ENCODE measurements around the gene KDM4B.

Gene KDM4B

GRCh38 chr19:5094768-5095567 lies 126.1 kb downstream of the KDM4B start:
- Histone ChIP-seq H3K27me3 (ENCODE audit: insufficient read depth, poor library complexity, severe bottlenecking) (no peaks in the 10 kb centered on the region), H3K27ac (replicated peaks) (no peak overlapping the region), H3K4me3 (replicated peaks; ENCODE audit: insufficient read depth, low read length) (no peak overlapping the region)
- no peak for DNase-seq (ENCODE audit: low read depth in 1 of 2, low spot score in 1 of 2)
- TF ChIP-seq POLR2AphosphoS5 (IDR thresholded peaks at IDR 0.05; ENCODE audit: low read depth): no peak
- TF ChIP-seq SPI1 (IDR thresholded peaks at IDR 0.05; ENCODE audit: borderline replicate concordance, low read depth): no peak
- TF ChIP-seq, protein P1, sequence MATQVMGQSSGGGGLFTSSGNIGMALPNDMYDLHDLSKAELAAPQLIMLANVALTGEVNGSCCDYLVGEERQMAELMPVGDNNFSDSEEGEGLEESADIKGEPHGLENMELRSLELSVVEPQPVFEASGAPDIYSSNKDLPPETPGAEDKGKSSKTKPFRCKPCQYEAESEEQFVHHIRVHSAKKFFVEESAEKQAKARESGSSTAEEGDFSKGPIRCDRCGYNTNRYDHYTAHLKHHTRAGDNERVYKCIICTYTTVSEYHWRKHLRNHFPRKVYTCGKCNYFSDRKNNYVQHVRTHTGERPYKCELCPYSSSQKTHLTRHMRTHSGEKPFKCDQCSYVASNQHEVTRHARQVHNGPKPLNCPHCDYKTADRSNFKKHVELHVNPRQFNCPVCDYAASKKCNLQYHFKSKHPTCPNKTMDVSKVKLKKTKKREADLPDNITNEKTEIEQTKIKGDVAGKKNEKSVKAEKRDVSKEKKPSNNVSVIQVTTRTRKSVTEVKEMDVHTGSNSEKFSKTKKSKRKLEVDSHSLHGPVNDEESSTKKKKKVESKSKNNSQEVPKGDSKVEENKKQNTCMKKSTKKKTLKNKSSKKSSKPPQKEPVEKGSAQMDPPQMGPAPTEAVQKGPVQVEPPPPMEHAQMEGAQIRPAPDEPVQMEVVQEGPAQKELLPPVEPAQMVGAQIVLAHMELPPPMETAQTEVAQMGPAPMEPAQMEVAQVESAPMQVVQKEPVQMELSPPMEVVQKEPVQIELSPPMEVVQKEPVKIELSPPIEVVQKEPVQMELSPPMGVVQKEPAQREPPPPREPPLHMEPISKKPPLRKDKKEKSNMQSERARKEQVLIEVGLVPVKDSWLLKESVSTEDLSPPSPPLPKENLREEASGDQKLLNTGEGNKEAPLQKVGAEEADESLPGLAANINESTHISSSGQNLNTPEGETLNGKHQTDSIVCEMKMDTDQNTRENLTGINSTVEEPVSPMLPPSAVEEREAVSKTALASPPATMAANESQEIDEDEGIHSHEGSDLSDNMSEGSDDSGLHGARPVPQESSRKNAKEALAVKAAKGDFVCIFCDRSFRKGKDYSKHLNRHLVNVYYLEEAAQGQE (IDR thresholded peaks at IDR 0.05; ENCODE audit: insufficient replicate concordance, low read depth): no peak
- TF ChIP-seq, protein P2, sequence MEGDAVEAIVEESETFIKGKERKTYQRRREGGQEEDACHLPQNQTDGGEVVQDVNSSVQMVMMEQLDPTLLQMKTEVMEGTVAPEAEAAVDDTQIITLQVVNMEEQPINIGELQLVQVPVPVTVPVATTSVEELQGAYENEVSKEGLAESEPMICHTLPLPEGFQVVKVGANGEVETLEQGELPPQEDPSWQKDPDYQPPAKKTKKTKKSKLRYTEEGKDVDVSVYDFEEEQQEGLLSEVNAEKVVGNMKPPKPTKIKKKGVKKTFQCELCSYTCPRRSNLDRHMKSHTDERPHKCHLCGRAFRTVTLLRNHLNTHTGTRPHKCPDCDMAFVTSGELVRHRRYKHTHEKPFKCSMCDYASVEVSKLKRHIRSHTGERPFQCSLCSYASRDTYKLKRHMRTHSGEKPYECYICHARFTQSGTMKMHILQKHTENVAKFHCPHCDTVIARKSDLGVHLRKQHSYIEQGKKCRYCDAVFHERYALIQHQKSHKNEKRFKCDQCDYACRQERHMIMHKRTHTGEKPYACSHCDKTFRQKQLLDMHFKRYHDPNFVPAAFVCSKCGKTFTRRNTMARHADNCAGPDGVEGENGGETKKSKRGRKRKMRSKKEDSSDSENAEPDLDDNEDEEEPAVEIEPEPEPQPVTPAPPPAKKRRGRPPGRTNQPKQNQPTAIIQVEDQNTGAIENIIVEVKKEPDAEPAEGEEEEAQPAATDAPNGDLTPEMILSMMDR (IDR thresholded peaks at IDR 0.05; ENCODE audit: insufficient read depth, low read length): no peak

DNA sequence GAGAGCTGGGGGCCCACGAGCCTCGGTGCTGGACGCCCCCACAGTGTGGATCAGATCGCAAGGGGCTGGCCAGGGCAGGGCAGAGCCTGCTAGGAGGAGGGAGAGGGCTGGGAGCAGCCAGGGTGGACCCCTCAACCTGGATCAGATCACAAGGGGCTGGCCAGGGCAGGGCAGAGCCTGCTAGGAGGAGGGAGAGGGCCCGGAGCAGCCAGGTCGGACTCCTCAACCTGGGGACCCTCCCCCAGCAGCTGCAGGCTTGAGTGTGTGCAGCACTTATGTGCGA lies 126.6 kb downstream of the KDM4B start:
- H3K27me3 ChIP-seq (ENCODE audit: insufficient read depth, poor library complexity, severe bottlenecking): no peaks in the 10 kb centered on the region
- DNase-seq (ENCODE audit: low read depth in 1 of 2, low spot score in 1 of 2): no peak
- TF ChIP-seq SPI1 (IDR thresholded peaks at IDR 0.05; ENCODE audit: borderline replicate concordance, low read depth) (no peak), GABPA (IDR thresholded peaks at IDR 0.05; ENCODE audit: low read depth) (no peak)
- TF ChIP-seq, protein P1 (IDR thresholded peaks at IDR 0.05; ENCODE audit: insufficient replicate concordance, low read depth): no peak
- TF ChIP-seq, protein P2 (IDR thresholded peaks at IDR 0.05; ENCODE audit: insufficient read depth, low read length): no peak
- no peak overlapping the region for H3K27ac ChIP-seq (replicated peaks)
- no peak overlapping the region for H3K4me3 ChIP-seq (replicated peaks; ENCODE audit: insufficient read depth, low read length)

DNA sequence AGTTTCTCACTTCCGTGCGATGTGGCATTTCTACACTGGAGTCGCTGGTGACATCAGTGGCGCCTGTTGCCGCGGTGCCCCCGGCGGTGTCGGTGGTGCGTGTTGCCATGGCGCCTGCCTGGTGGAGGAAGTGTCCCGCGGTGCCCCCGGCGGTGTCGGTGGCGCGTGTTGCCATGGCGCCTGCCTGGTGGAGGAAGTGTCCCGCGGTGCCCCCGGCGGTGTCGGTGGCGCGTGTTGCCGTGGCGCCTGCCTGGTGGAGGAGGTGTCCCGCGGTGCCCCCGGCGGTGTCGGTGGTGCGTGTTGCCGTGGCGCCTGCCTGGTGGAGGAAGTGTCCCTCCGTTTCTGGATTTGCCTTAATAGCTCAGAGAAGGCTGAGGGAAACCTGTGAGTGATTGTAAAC lies 127.6 kb downstream of the KDM4B start:
- no peaks in the 10 kb centered on the region for H3K27me3 ChIP-seq (ENCODE audit: insufficient read depth, poor library complexity, severe bottlenecking)
- no peak overlapping the region for H3K27ac ChIP-seq (replicated peaks)
- TF ChIP-seq GABPA (IDR thresholded peaks at IDR 0.05; ENCODE audit: low read depth): no peak
- no peak for TF ChIP-seq SPI1 (IDR thresholded peaks at IDR 0.05; ENCODE audit: borderline replicate concordance, low read depth)
- TF ChIP-seq, protein P2 (IDR thresholded peaks at IDR 0.05; ENCODE audit: insufficient read depth, low read length): no peak
- TF ChIP-seq, protein P1 (IDR thresholded peaks at IDR 0.05; ENCODE audit: insufficient replicate concordance, low read depth): no peak
- no peak for TF ChIP-seq POLR2AphosphoS5 (IDR thresholded peaks at IDR 0.05; ENCODE audit: low read depth)

More for the DNA sequence above, 127.6 kb downstream of the KDM4B start:
- H3K4me3 ChIP-seq (replicated peaks; ENCODE audit: insufficient read depth, low read length): no peak overlapping the region
- DNase-seq (ENCODE audit: low read depth in 1 of 2, low spot score in 1 of 2): no peak
